Measurements from ENCODE around the gene HFE. TPM values are rescaled to one million over a fixed set of nuclear protein-coding genes. Genes with fewer than 3 reads are reported as not detected.
A peak's percentile ranks its signal among the peaks of the same experiment; 100 is the strongest.

Gene HFE
- total and polyA plus RNA-seq, 2 of the 13 experiments (the other 11 are each of a cell fraction or from before 2014, with no cell fraction given): 3.7 to 6.3 TPM

DNA sequence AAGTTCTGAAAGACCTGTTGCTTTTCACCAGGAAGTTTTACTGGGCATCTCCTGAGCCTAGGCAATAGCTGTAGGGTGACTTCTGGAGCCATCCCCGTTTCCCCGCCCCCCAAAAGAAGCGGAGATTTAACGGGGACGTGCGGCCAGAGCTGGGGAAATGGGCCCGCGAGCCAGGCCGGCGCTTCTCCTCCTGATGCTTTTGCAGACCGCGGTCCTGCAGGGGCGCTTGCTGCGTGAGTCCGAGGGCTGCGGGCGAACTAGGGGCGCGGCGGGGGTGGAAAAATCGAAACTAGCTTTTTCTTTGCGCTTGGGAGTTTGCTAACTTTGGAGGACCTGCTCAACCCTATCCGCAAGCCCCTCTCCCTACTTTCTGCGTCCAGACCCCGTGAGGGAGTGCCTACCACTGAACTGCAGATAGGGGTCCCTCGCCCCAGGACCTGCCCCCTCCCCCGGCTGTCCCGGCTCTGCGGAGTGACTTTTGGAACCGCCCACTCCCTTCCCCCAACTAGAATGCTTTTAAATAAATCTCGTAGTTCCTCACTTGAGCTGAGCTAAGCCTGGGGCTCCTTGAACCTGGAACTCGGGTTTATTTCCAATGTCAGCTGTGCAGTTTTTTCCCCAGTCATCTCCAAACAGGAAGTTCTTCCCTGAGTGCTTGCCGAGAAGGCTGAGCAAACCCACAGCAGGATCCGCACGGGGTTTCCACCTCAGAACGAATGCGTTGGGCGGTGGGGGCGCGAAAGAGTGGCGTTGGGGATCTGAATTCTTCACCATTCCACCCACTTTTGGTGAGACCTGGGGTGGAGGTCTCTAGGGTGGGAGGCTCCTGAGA, at the start of gene HFE (continued):
- no peak for TF ChIP-seq SOX5 (CRISPR knock-in tag; IDR thresholded peaks at IDR 0.05; ENCODE audit: borderline replicate concordance)
- peak; percentile 71 for TF ChIP-seq KMT2B (CRISPR knock-in tag; IDR thresholded peaks at IDR 0.05)
- TF ChIP-seq, protein P1, sequence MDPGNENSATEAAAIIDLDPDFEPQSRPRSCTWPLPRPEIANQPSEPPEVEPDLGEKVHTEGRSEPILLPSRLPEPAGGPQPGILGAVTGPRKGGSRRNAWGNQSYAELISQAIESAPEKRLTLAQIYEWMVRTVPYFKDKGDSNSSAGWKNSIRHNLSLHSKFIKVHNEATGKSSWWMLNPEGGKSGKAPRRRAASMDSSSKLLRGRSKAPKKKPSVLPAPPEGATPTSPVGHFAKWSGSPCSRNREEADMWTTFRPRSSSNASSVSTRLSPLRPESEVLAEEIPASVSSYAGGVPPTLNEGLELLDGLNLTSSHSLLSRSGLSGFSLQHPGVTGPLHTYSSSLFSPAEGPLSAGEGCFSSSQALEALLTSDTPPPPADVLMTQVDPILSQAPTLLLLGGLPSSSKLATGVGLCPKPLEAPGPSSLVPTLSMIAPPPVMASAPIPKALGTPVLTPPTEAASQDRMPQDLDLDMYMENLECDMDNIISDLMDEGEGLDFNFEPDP (CRISPR knock-in tag; conservative IDR thresholded peaks at IDR 0.05): no peak
- TF ChIP-seq RARG (CRISPR knock-in tag; IDR thresholded peaks at IDR 0.05; ENCODE audit: low read depth): no peak
- 0 out of 2 replicates have a peak, but pooled peaks have one; percentile 62 for TF ChIP-seq FOXC1 (CRISPR knock-in tag; IDR thresholded peaks at IDR 0.05; ENCODE audit: borderline replicate concordance)
- TF ChIP-seq, protein P2, sequence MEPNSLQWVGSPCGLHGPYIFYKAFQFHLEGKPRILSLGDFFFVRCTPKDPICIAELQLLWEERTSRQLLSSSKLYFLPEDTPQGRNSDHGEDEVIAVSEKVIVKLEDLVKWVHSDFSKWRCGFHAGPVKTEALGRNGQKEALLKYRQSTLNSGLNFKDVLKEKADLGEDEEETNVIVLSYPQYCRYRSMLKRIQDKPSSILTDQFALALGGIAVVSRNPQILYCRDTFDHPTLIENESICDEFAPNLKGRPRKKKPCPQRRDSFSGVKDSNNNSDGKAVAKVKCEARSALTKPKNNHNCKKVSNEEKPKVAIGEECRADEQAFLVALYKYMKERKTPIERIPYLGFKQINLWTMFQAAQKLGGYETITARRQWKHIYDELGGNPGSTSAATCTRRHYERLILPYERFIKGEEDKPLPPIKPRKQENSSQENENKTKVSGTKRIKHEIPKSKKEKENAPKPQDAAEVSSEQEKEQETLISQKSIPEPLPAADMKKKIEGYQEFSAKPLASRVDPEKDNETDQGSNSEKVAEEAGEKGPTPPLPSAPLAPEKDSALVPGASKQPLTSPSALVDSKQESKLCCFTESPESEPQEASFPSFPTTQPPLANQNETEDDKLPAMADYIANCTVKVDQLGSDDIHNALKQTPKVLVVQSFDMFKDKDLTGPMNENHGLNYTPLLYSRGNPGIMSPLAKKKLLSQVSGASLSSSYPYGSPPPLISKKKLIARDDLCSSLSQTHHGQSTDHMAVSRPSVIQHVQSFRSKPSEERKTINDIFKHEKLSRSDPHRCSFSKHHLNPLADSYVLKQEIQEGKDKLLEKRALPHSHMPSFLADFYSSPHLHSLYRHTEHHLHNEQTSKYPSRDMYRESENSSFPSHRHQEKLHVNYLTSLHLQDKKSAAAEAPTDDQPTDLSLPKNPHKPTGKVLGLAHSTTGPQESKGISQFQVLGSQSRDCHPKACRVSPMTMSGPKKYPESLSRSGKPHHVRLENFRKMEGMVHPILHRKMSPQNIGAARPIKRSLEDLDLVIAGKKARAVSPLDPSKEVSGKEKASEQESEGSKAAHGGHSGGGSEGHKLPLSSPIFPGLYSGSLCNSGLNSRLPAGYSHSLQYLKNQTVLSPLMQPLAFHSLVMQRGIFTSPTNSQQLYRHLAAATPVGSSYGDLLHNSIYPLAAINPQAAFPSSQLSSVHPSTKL (CRISPR knock-in tag; IDR thresholded peaks at IDR 0.05): peak; percentile 58
- TF ChIP-seq, protein P3, sequence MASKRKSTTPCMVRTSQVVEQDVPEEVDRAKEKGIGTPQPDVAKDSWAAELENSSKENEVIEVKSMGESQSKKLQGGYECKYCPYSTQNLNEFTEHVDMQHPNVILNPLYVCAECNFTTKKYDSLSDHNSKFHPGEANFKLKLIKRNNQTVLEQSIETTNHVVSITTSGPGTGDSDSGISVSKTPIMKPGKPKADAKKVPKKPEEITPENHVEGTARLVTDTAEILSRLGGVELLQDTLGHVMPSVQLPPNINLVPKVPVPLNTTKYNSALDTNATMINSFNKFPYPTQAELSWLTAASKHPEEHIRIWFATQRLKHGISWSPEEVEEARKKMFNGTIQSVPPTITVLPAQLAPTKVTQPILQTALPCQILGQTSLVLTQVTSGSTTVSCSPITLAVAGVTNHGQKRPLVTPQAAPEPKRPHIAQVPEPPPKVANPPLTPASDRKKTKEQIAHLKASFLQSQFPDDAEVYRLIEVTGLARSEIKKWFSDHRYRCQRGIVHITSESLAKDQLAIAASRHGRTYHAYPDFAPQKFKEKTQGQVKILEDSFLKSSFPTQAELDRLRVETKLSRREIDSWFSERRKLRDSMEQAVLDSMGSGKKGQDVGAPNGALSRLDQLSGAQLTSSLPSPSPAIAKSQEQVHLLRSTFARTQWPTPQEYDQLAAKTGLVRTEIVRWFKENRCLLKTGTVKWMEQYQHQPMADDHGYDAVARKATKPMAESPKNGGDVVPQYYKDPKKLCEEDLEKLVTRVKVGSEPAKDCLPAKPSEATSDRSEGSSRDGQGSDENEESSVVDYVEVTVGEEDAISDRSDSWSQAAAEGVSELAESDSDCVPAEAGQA (IDR thresholded peaks at IDR 0.05; ENCODE audit: low read depth): no peak
- TF ChIP-seq, protein P3 (CRISPR knock-in tag; IDR thresholded peaks at IDR 0.05; ENCODE audit: borderline replicate concordance): no peak
- TF ChIP-seq, protein P4, sequence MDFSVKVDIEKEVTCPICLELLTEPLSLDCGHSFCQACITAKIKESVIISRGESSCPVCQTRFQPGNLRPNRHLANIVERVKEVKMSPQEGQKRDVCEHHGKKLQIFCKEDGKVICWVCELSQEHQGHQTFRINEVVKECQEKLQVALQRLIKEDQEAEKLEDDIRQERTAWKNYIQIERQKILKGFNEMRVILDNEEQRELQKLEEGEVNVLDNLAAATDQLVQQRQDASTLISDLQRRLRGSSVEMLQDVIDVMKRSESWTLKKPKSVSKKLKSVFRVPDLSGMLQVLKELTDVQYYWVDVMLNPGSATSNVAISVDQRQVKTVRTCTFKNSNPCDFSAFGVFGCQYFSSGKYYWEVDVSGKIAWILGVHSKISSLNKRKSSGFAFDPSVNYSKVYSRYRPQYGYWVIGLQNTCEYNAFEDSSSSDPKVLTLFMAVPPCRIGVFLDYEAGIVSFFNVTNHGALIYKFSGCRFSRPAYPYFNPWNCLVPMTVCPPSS (IDR thresholded peaks at IDR 0.05): no peak
- TF ChIP-seq, protein P5, sequence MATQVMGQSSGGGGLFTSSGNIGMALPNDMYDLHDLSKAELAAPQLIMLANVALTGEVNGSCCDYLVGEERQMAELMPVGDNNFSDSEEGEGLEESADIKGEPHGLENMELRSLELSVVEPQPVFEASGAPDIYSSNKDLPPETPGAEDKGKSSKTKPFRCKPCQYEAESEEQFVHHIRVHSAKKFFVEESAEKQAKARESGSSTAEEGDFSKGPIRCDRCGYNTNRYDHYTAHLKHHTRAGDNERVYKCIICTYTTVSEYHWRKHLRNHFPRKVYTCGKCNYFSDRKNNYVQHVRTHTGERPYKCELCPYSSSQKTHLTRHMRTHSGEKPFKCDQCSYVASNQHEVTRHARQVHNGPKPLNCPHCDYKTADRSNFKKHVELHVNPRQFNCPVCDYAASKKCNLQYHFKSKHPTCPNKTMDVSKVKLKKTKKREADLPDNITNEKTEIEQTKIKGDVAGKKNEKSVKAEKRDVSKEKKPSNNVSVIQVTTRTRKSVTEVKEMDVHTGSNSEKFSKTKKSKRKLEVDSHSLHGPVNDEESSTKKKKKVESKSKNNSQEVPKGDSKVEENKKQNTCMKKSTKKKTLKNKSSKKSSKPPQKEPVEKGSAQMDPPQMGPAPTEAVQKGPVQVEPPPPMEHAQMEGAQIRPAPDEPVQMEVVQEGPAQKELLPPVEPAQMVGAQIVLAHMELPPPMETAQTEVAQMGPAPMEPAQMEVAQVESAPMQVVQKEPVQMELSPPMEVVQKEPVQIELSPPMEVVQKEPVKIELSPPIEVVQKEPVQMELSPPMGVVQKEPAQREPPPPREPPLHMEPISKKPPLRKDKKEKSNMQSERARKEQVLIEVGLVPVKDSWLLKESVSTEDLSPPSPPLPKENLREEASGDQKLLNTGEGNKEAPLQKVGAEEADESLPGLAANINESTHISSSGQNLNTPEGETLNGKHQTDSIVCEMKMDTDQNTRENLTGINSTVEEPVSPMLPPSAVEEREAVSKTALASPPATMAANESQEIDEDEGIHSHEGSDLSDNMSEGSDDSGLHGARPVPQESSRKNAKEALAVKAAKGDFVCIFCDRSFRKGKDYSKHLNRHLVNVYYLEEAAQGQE (IDR thresholded peaks at IDR 0.05; ENCODE audit: borderline replicate concordance in 1 of 2, low read depth in 1 of 2, low read length in 2 of 2): no peak
- peak; percentile 50; the same call in 1 of the 2 replicates for TF ChIP-seq ZSCAN29 (CRISPR knock-in tag; conservative IDR thresholded peaks at IDR 0.05)
